ENCODE results near the gene PRR13.
"Not testable (repeated sequence)": the region's sequence is repeated elsewhere in the genome, so short reads cannot be mapped to it uniquely, and the experiment has no call there.

PRR13 gene

DNA sequence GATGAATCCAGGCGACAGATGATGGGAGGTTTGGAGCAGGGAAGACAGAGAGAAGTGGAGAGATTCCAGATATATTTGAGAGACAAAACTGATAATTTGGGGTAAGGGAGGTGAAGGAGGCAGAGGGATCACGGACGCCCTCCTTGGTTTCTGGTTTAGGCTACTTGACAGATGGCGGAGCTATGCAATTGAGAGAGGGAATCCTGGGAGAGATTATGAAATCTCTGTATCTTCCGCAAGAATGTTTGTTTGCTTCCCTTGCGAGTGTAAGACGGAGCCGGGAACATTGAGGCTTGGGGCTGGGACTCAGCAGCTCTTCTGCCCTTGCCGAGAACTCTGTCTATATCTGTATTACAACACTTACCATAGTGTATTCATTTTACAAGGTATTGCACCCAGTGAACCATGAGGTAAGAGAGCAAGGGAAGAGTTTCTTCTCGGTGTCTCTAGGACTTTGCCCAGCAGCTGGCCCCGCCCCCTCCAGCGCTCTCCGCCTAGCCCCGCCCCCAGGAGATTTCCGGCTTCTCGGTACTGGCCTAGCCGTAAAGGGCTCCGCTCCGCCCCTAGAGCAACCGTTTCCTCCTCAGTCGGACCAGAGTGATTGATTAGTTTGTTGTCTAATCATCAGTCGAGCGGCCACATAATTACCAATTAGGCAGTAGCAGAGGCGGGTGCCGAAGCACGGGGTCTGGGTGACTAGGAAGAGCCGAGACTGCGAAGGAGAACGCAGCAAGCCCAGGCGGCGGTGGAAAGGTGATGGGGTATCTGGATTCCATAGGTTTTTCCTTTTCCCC, at the start of gene PRR13:
TSS of gene PRR13 (plus strand) at position 695 of the 794 bp plus-strand sequence. CDS start 981 bp downstream, outside the sequence.
- peak; percentile 100 for DNase-seq

GRCh38 chr12:53399896-53400295, 41.6 kb upstream of the PRR13 start:
- DNase-seq = no peak

- not testable (repeated sequence) for DNase-seq
Observed at GRCh38 chr12:53402351-53402750, 39.2 kb upstream of the PRR13 start.

DNA sequence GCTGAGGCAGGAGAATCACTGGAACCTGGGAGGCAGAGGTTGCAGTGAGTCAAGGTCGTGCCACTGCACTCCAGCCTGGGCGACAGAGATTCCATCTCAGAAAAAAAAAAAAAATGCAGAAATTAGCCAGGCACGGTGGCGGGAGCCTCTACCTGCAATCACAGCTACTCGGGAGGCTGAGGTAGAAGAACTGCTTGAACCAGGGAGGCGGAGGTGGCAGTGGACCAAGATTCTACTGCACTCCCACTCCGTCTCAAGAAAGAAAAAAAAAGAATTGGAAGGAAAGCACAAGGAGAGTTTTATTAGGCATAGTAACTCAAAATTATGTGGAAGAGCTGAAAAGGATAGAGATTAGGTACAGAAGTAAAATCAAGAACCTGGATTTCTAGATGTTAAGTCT, 38.7 kb upstream of the PRR13 start:
- no peak for DNase-seq

- DNase-seq = no peak
Observed at GRCh38 chr12:53410951-53411350, 30.6 kb upstream of the PRR13 start.

DNA sequence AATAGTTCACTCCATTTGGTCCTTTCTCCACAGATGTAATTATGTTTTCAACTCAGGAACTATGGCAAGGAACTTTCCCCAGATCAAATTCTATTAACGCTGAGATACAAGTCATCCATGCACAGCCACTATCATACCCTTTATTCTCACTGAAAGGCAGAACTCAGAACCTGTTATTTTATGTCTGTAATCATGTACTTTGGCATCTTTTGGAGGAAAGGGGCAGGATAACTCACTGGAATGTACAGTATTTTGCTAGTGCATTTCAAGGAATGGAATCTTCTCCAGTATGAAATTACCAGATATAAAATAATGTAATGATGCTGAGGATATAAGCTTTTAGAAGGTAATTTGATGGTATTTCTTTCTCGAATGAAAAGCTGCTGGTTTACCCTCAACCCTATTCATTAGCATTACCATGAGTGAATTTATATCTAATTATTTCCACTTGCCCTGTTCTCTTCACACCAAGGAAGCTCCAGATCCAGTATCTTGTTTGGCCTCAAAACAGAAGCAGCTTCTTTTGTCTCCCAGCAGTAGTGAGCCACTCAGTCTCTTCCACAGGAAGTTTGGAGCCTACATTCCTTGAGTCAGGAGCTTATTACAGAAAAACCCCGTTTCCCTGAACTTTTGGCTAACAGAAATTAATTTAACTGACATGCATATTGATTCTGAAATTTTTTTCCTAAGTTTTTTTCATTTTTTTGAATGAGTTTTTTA, 27.9 kb upstream of the PRR13 start:
- no peak for DNase-seq

DNA sequence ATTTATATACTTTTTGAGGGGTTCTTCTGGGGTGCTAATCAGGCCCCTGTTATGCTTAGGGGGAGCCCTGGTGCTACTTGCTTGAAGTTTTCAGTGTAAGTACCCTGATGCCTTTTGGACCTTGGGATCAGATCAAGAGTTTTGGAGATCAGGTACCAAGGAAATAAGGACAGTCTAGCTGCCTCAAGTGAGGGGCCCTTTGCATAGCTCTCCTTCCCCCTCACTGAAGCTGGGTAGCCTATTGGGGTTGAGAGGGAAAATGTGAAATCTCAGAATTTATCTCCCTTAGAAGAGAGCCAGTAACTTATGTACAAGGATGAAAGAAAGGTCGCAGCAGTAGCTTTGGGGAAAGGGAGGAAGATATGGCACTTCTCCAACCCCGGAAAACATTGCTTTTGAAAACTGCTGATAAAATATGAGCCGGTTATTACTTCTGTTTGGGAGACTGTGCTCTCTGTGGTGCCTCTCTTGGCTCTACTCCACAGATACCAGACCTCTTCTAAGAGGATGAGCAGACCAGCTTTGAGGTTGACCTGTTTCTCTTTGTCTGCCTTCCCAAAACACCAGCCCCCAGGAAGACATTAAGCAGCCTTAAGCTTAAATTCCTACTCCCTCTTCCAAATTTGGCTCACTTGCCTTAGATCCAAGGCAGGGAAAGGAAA, 26.6 kb upstream of the PRR13 start:
- no peak for DNase-seq

GRCh38 chr12:53415752-53416389, 25.7 kb upstream of the PRR13 start:
- DNase-seq = peak; percentile 11

GRCh38 chr12:53417291-53417816, 24.2 kb upstream of the PRR13 start:
- peak; percentile 91 for DNase-seq

DNA sequence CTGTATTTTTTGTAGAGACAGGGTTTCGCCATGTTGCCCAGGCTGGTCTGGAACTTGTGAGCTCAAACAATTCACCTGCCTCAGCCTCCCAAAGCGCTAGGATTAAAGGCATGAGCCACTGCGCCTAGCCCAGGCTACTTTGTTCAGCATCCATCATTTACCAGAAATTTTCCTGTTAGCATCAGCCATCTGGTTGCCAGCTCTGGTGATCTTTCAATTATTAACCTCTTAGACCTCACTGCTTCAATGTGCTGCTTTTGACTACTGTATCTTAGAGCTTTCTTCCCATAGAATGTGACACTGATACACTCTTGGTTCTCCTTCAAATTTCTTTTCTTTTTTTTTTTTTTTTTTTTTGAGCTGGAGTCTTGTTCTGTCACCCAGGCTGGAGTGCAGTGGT, 23.3 kb upstream of the PRR13 start:
- DNase-seq = no peak

DNA sequence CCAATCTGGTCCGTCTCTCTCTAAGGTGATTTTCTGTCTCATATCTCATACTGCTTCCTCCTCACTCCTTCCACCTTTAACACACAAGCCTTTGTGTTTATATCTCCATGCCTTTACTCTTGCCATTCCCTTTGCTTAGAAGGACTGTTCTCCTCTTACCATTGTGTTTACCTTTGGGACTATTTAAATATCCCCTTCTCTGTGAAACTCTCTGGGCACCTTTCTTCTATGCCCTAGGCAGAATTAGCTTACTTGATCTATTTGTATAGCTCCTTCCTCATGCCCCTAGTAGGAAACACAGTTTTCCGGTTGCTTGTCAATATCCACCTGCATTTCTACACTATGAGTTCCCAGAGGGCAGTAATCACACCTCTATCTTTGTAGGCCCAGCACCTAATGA, 21.8 kb upstream of the PRR13 start:
- no peak for DNase-seq

- not testable (repeated sequence) for DNase-seq
Observed at GRCh38 chr12:53422247-53422646, 19.3 kb upstream of the PRR13 start.

- DNase-seq = no peak
Observed at GRCh38 chr12:53423597-53423996, 17.9 kb upstream of the PRR13 start, which contains the start of gene AMHR2. TSS of gene AMHR2 (plus strand) at chr12:53423855. CDS start at chr12:53423935, 80 bp downstream.

DNA sequence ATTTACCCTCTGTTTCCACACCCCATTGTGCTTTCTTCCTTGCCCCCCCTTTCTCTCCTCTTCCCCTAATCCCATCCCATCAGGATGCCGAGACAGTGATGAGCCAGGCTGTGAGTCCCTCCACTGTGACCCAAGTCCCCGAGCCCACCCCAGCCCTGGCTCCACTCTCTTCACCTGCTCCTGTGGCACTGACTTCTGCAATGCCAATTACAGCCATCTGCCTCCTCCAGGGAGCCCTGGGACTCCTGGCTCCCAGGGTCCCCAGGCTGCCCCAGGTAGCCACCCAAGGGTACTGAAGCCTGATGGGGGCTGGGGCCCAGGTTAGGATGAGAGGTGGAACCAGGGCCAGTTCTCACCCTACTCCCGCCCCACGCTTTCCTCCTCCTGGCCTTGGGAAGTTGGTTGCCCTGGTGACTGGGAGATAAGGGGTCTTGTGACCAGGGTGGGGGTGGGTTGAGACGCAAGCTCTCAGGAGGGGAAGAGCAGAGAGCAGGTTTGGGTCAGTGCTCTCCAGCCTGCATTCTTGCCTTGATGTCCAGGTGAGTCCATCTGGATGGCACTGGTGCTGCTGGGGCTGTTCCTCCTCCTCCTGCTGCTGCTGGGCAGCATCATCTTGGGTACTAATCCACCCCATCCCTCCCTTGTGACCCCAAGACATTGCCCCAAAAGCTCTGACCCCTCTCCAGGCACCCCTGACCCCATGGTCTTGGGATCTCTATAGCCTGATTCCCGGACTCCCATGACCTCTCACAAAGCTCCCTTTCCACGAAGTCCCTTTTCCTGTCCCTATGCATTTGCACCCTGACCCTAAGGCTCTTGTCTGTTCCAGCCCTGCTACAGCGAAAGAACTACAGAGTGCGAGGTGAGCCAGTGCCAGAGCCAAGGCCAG, 16.7 kb upstream of the PRR13 start:
- DNase-seq = no peak

DNA sequence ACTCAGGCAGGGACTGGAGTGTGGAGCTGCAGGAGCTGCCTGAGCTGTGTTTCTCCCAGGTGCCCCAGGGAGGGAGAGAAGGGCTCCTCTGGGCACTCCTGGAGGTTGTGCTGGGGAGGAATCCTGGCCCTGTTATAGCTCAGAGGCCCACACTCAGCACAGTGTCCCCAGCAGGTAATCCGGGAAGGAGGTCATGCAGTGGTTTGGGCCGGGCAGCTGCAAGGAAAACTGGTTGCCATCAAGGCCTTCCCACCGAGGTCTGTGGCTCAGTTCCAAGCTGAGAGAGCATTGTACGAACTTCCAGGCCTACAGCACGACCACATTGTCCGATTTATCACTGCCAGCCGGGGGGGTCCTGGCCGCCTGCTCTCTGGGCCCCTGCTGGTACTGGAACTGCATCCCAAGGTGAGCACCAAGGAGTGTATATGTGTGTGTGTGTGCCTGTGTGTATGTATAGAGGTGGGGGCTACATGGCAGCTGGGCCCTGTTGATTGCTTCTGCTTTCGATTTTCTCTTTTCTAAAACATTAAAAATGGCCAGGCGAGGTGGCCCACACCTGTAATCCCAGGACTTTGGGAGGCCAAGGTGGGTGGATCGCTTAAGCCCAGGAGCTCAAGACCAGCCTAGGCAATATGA, 15.9 kb upstream of the PRR13 start:
- DNase-seq = no peak

DNA sequence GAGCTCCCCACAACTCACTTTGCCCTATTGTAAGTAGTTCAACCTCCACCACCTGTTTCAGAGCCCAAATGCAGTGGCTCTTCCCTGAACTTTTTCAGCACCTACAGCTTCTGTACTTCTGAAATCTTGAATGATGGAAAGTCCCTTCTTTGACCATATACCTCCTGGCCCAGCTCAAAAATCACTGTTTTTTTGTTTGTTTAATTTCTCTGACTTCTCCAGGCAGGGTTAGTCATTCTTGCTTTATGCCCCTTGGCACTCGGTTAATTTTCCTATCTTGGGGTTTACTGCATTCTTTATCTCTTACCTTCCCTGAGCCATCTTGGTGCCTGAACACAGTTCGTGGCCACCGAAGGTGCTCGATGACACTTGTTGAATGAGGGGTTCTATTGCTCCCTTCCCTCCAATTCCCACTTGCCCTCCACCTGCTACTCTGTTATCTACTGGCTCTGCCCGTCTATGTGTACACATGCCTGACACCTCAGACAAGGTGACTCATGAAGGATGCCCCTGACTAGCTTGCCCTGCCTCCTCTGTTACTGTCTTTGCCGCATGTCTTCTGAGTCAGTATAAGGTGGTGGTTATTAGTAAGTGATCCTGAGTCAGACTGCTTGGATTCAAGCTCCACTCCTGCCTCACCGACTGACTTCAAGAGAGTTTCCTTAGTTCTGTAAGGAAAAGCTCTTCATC, 13.5 kb upstream of the PRR13 start:
- no peak for DNase-seq

DNA sequence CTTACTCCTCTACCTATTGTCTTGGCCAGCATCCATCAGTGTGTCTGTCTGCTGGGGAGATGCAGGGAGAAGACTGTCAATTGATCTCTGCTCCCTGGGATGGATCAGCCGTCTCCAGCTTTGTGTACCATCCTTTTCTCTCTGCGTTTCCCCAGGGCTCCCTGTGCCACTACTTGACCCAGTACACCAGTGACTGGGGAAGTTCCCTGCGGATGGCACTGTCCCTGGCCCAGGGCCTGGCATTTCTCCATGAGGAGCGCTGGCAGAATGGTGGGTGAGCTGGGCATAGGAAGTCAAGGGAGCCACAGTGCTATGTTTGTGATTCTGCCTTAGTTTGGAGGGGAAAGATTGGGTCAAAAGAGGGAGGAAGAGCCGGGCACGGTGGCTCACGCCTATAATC, 12.8 kb upstream of the PRR13 start:
- DNase-seq = no peak

- no peak for DNase-seq
Observed at GRCh38 chr12:53430116-53430515, 11.4 kb upstream of the PRR13 start.

- DNase-seq = no peak
Observed at GRCh38 chr12:53431187-53431586, 10.3 kb upstream of the PRR13 start.

DNA sequence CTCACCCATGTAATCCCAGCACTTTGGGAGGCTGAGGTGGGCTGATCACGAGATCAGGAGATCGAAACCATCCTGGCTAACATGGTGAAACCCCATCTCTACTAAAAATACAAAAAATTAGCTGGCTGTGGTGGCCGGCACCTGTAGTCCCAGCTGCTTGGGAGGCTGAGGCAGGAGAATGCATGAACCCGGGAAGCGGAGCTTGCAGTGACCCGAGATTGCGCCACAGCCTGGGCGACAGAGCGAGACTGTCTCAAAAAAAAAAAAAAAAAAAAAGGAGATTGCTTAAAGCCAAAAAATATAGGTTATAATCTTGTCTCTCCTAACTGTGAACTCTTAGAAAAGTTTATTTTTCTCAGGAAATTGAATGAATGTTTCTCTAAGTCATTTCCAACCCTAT, 6.2 kb upstream of the PRR13 start:
- not testable (repeated sequence) for DNase-seq

- DNase-seq = not testable (repeated sequence)
Observed at GRCh38 chr12:53439582-53439981, 2.0 kb upstream of the PRR13 start.

Data from MV-4-11 (cell line).